AG09319 (cell line): ENCODE data around the gene COL4A2.

ENCODE experiments used
- DNase-seq: peaks from one replicate; pipeline ENCODE4 v3.0.0-alpha.2; 2010; ENCODE audit warnings: low read depth; ENCODE audit errors: extremely low read depth
- CTCF ChIP-seq: IDR thresholded peaks from 2 replicates; pipeline ENCODE4 v1.5.1; 2011; ENCODE audit warnings: low read depth, mild to moderate bottlenecking, inconsistent platforms, low read length, moderate library complexity

Gene COL4A2

GRCh38 chr13:110411688-110412059, 104.6 kb downstream of the COL4A2 start:
- DNase-seq = no peak
- TF ChIP-seq CTCF = no peak

- peak; percentile 97 for DNase-seq
- peak; percentile 96 for TF ChIP-seq CTCF
These were observed 105.2 kb downstream of the COL4A2 start for GRCh38 chr13:110412132-110412914.

GRCh38 chr13:110413016-110413675, 106.1 kb downstream of the COL4A2 start:
- no peak for DNase-seq
- TF ChIP-seq CTCF = no peak

GRCh38 chr13:110413676-110414040, 106.6 kb downstream of the COL4A2 start:
- no peak for DNase-seq
- TF ChIP-seq CTCF = no peak

GRCh38 chr13:110414283-110414682, 107.2 kb downstream of the COL4A2 start:
- no peak for TF ChIP-seq CTCF
- DNase-seq = no peak

GRCh38 chr13:110414931-110415330, 107.8 kb downstream of the COL4A2 start:
- no peak for TF ChIP-seq CTCF
- DNase-seq = no peak

GRCh38 chr13:110415669-110416068, 108.6 kb downstream of the COL4A2 start:
- DNase-seq = no peak
- TF ChIP-seq CTCF = no peak
